K562 (cell line): ENCODE measurements around the gene FASN. TPM values are rescaled to one million over a fixed set of nuclear protein-coding genes. Genes with fewer than 3 reads are reported as not detected.
A peak's percentile ranks its signal among the peaks of the same experiment; 100 is the strongest.

Experiments used
- CEBPB ChIP-seq: fragments of 450-650 bp; IDR thresholded peaks from 2 replicates; pipeline ENCODE4 v1.6.1; 2016; ENCODE audit warnings: missing genetic modification characterization, missing compliant biosample characterization
- CHD2 ChIP-seq: IDR thresholded peaks from 2 replicates; pipeline ENCODE4 v1.6.1; 2011; ENCODE audit warnings: low read depth, low read length
- COPS2 ChIP-seq: fragments of 450-650 bp; conservative IDR thresholded peaks from 2 replicates; pipeline ENCODE4 v1.6.1; 2016; ENCODE audit warnings: mild to moderate bottlenecking, moderate library complexity
- EP400 ChIP-seq: fragments of 450-650 bp; IDR thresholded peaks from 2 replicates; pipeline ENCODE4 v1.6.1; 2017; ENCODE audit warnings: antibody characterized with exemption, mild to moderate bottlenecking, moderate library complexity
- ERF ChIP-seq: fragments of 450-650 bp; formaldehyde crosslinking; IDR thresholded peaks from 2 replicates; pipeline ENCODE4 v1.4.0; 2020; ENCODE audit warnings: mild to moderate bottlenecking, mixed read lengths
- FIP1L1 ChIP-seq: fragments of 200-400 bp; formaldehyde crosslinking; IDR thresholded peaks from 2 replicates; pipeline ENCODE4 v1.6.1; 2018; ENCODE audit warnings: mild to moderate bottlenecking, low read depth, low read length; ENCODE audit not compliant: poor library complexity, severe bottlenecking
- GATA2 ChIP-seq: sonication (generic); formaldehyde crosslinking; IDR thresholded peaks from 2 replicates; pipeline ENCODE4 v1.4.0; 2020; ENCODE audit warnings: mild to moderate bottlenecking, missing genetic modification reagents
- HNRNPL ChIP-seq: fragments of 200-400 bp; formaldehyde crosslinking; IDR thresholded peaks from 2 replicates; pipeline ENCODE4 v1.6.1; 2017; ENCODE audit warnings: low read depth, mild to moderate bottlenecking, low read length
- MAFF ChIP-seq: IDR thresholded peaks from 2 replicates; pipeline ENCODE4 v1.6.1; 2012; ENCODE audit warnings: low read length, improper control_type of control experiment
- NFE2L1 ChIP-seq: fragments of 450-650 bp; IDR thresholded peaks from 2 replicates; pipeline ENCODE4 v1.6.1; 2016; ENCODE audit warnings: missing genetic modification characterization, low read depth, mild to moderate bottlenecking, missing compliant biosample characterization, moderate library complexity, borderline replicate concordance
- NR1H2 ChIP-seq: sonication (generic); formaldehyde crosslinking; IDR thresholded peaks from 2 replicates; pipeline ENCODE4 v1.4.0; 2020; ENCODE audit warnings: mild to moderate bottlenecking, missing genetic modification reagents
- OTX1 ChIP-seq: fragments of 450-650 bp; formaldehyde crosslinking; IDR thresholded peaks from 2 replicates; pipeline ENCODE4 v1.4.0; 2022; ENCODE audit warnings: mild to moderate bottlenecking
- RAD21 ChIP-seq, 2 experiments: fragments of 250-450 bp in 1 of 2; fragments of 450-650 bp in 1 of 2; sonication (Bioruptor Pico) in 1 of 2; formaldehyde crosslinking in 1 of 2; IDR thresholded peaks in 1 of 2; conservative IDR thresholded peaks in 1 of 2; 2 replicates each; pipeline versions ENCODE4 v1.4.0 to v1.8.0; 2020 to 2022; ENCODE audit warnings: mild to moderate bottlenecking in 2 of 2, moderate library complexity in 1 of 2
- SETDB1 ChIP-seq: IDR thresholded peaks from one replicate; pipeline ENCODE4 v1.6.1; 2012; ENCODE audit warnings: low read length, control low read depth, inconsistent platforms
- SNRNP70 ChIP-seq: fragments of 200-400 bp; formaldehyde crosslinking; optimal IDR thresholded peaks from 2 replicates; pipeline ENCODE3; 2017; ENCODE audit warnings: low read depth, low read length
- TCF3 ChIP-seq: sonication (generic); formaldehyde crosslinking; IDR thresholded peaks from 2 replicates; pipeline ENCODE4 v1.4.0; 2020; ENCODE audit warnings: mild to moderate bottlenecking, missing genetic modification reagents
- TCF7L2 ChIP-seq: fragments of 150-350 bp; IDR thresholded peaks from 2 replicates; pipeline ENCODE4 v1.6.1; 2016; ENCODE audit warnings: low read depth, mild to moderate bottlenecking, low read length, moderate library complexity
- ZFP1 ChIP-seq: fragments of 450-650 bp; formaldehyde crosslinking; IDR thresholded peaks from 2 replicates; pipeline ENCODE4 v1.4.0; 2020; ENCODE audit warnings: mild to moderate bottlenecking, mixed read lengths
- ZKSCAN1 ChIP-seq: fragments of 150-350 bp; IDR thresholded peaks from 2 replicates; pipeline ENCODE4 v1.6.1; 2016; ENCODE audit warnings: low read depth, low read length
- ZNF263 ChIP-seq: sonication (generic); formaldehyde crosslinking; IDR thresholded peaks from 2 replicates; pipeline ENCODE4 v1.8.0; 2022; ENCODE audit warnings: mild to moderate bottlenecking, missing genetic modification reagents, borderline replicate concordance
- ZNF3 ChIP-seq: fragments of 250-450 bp; sonication (Bioruptor Pico); IDR thresholded peaks from 2 replicates; pipeline ENCODE4 v1.5.0; 2021; ENCODE audit warnings: mild to moderate bottlenecking, moderate library complexity
- ZNF561 ChIP-seq: fragments of 450-650 bp; formaldehyde crosslinking; conservative IDR thresholded peaks from 2 replicates; pipeline ENCODE4 v1.4.0; 2020; ENCODE audit warnings: mild to moderate bottlenecking, moderate library complexity
- polyA plus RNA-seq, 8 experiments: library from polyadenylated mRNA; depleted of rRNA in 4 of 8; stranded (reverse) in 5 of 8; unstranded in 3 of 8; fragments of >200 nt; fragmentation: Nextera tagmentation in 2 of 8; fragmentation: Illumina TruSeq in 1 of 8; extraction: Ambion mirVana in 2 of 8; extraction: Trizol in 1 of 8; gene quantifications; 2 replicates each; pipeline versions ENCODE4 v1.2.1 to v1.2.3, GENCODE V29; 2011 to 2014; ENCODE audit warnings: inconsistent platforms in 1 of 8, missing spikeins in 1 of 8
- total RNA-seq, 7 experiments: library from RNA; depleted of rRNA in 6 of 7; stranded (reverse); fragments of >200 nt in 6 of 7; fragmentation: Illumina TruSeq in 2 of 7; extraction: Trizol in 2 of 7; gene quantifications; 2 replicates each; pipeline versions ENCODE4 v1.2.1 to v1.2.3, GENCODE V29; 2011 to 2021; ENCODE audit warnings: low replicate concordance in 1 of 7
- TF ChIP-seq, protein P1 (sequence below): fragments of 450-650 bp; IDR thresholded peaks from 2 replicates; pipeline ENCODE4 v1.6.1; 2014; ENCODE audit warnings: low read depth, mild to moderate bottlenecking, moderate library complexity, borderline replicate concordance
- TF ChIP-seq, protein P2 (sequence below), 2 experiments: fragments of 250-450 bp in 1 of 2; fragments of 450-650 bp in 1 of 2; sonication (Bioruptor Pico) in 1 of 2; IDR thresholded peaks; 2 replicates each; pipeline versions ENCODE4 v1.6.1 to v1.8.0; 2016 to 2021; ENCODE audit warnings: mild to moderate bottlenecking in 2 of 2, moderate library complexity in 2 of 2, missing compliant biosample characterization in 1 of 2, missing genetic modification characterization in 1 of 2
- TF ChIP-seq, protein P3 (sequence below): fragments of 450-650 bp; IDR thresholded peaks from 2 replicates; pipeline ENCODE4 v1.7.1; 2018; ENCODE audit warnings: mild to moderate bottlenecking, low read depth; ENCODE audit not compliant: partially characterized antibody

Gene FASN
- total and polyA plus RNA-seq, 9 of the 15 experiments (the other 6 are each of a cell fraction or from before 2014, with no cell fraction given), result 0.15 to 663 (median 49.9) TPM

DNA sequence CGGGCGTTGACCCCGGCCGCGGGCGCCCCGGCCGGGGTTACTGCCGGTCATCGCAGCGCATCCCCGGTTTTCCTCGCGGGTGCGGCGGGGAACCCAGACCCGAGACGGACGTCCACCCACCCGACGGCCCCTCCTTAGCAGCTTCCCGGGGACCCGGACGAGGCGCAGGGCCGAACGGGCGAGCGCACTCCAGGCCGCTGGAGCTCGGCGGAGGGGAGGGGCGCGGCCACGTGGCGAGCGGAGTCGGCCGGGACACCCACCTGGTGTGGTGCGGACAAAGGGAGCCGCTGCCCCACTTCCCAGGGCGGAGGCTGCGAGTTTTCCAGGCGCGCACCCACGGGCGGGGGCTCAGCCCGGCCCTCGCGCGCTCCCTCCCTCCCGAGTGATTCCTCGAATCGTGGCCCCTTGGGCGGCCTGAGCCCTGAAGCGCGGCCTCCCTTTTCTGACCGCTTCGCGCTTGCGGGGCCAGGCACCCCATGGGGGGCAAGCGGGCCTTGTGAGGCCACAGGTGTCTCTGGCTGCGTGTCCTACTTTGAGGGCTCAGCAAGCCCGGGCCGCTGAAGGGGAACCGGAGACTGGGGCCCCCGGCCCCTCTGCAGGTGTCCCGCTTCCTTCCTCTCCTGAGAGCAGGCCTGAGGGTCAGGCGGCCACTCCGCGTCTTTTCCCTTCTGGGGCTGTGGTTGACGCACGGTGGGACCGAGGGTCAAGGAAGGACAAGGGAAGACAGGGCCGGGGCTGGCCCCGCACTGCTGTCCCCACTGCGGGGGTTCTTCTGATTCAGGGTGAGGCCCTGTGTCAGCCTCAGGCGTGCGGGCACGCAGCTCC is 1.1 kb upstream of the FASN start (continued):
- TF ChIP-seq, protein P1, sequence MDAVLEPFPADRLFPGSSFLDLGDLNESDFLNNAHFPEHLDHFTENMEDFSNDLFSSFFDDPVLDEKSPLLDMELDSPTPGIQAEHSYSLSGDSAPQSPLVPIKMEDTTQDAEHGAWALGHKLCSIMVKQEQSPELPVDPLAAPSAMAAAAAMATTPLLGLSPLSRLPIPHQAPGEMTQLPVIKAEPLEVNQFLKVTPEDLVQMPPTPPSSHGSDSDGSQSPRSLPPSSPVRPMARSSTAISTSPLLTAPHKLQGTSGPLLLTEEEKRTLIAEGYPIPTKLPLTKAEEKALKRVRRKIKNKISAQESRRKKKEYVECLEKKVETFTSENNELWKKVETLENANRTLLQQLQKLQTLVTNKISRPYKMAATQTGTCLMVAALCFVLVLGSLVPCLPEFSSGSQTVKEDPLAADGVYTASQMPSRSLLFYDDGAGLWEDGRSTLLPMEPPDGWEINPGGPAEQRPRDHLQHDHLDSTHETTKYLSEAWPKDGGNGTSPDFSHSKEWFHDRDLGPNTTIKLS, result peak; percentile 96
- TF ChIP-seq EP400 (peak; percentile 96), TCF3 (CRISPR knock-in tag) (no peak), ZFP1 (no peak), RAD21 (CRISPR knock-in tag; conservative IDR thresholded peaks at IDR 0.05 in 1 of 2, IDR thresholded peaks at IDR 0.05 in 1 of 2) (no peak; a peak in 1 of 4 replicates), ZKSCAN1 (no peak), GATA2 (no peak), NFE2L1 (no peak), ZNF3 (CRISPR knock-in tag) (no peak), ZNF263 (CRISPR knock-in tag) (no peak), SETDB1 (no peak), FIP1L1 (peak; percentile 56), ERF (CRISPR knock-in tag) (peak; percentile 63; the same call in 1 of the 2 replicates), CEBPB (tag) (no peak), HNRNPL (peak; percentile 80; the same call in 1 of the 2 replicates), OTX1 (CRISPR knock-in tag) (peak; percentile 38; the same call in 1 of the 2 replicates), TCF7L2 (no peak), NR1H2 (CRISPR knock-in tag) (peak; percentile 100), CHD2 (no peak), ZNF561 (CRISPR knock-in tag) (no peak), MAFF (no peak), COPS2 (no peak), SNRNP70 (no peak)
- TF ChIP-seq, protein P2, sequence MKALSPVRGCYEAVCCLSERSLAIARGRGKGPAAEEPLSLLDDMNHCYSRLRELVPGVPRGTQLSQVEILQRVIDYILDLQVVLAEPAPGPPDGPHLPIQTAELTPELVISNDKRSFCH (CRISPR knock-in tag; IDR thresholded peaks at IDR 0.05), result no peak
- TF ChIP-seq, protein P2 (tag; IDR thresholded peaks at IDR 0.05), result 0 out of 2 replicates have a peak, but pooled peaks have one; percentile 57
- TF ChIP-seq, protein P3, sequence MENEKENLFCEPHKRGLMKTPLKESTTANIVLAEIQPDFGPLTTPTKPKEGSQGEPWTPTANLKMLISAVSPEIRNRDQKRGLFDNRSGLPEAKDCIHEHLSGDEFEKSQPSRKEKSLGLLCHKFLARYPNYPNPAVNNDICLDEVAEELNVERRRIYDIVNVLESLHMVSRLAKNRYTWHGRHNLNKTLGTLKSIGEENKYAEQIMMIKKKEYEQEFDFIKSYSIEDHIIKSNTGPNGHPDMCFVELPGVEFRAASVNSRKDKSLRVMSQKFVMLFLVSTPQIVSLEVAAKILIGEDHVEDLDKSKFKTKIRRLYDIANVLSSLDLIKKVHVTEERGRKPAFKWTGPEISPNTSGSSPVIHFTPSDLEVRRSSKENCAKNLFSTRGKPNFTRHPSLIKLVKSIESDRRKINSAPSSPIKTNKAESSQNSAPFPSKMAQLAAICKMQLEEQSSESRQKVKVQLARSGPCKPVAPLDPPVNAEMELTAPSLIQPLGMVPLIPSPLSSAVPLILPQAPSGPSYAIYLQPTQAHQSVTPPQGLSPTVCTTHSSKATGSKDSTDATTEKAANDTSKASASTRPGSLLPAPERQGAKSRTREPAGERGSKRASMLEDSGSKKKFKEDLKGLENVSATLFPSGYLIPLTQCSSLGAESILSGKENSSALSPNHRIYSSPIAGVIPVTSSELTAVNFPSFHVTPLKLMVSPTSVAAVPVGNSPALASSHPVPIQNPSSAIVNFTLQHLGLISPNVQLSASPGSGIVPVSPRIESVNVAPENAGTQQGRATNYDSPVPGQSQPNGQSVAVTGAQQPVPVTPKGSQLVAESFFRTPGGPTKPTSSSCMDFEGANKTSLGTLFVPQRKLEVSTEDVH, result no peak
